Activated effector memory CD4-positive, alpha-beta T cell treated with anti-CD3 and anti-CD28 coated beads, Interleukin-2, amount 50 U/mL, for 16 hours (primary cell): ENCODE measurements around the gene ELK4.
A peak's percentile ranks its signal among the peaks of the same experiment; 100 is the strongest.

Source experiments
- DNase-seq: peaks from one replicate; pipeline ENCODE4 v3.0.0-alpha.2; 2020

ELK4 gene

GRCh38 chr1:205594846-205595245 is 37.0 kb downstream of the ELK4 start:
- DNase-seq = peak; percentile 39

- DNase-seq = peak; percentile 62
These were observed 37.8 kb downstream of the ELK4 start for GRCh38 chr1:205593967-205594366.

- no peak for DNase-seq
These were observed 38.3 kb downstream of the ELK4 start for GRCh38 chr1:205593532-205593931.

- DNase-seq = peak; percentile 57
These were observed 39.3 kb downstream of the ELK4 start for GRCh38 chr1:205592443-205593003.

GRCh38 chr1:205591522-205592351 is 40.1 kb downstream of the ELK4 start:
- DNase-seq = peak; percentile 95

- peak; percentile 54 for DNase-seq
These were observed 40.9 kb downstream of the ELK4 start for GRCh38 chr1:205590777-205591513.

GRCh38 chr1:205590457-205590768 is 41.4 kb downstream of the ELK4 start:
- no peak for DNase-seq

- peak; percentile 48 for DNase-seq
These were observed 42.0 kb downstream of the ELK4 start for GRCh38 chr1:205589618-205590456.

GRCh38 chr1:205589046-205589445 is 42.8 kb downstream of the ELK4 start:
- no peak for DNase-seq

GRCh38 chr1:205588636-205589035 is 43.2 kb downstream of the ELK4 start:
- DNase-seq = peak; percentile 50

- no peak for DNase-seq
These were observed 44.2 kb downstream of the ELK4 start for GRCh38 chr1:205587581-205587980.

- no peak for DNase-seq
These were observed 45.7 kb downstream of the ELK4 start for GRCh38 chr1:205585835-205586785.

- DNase-seq = peak; percentile 31
These were observed 46.5 kb downstream of the ELK4 start for GRCh38 chr1:205585169-205585834.

GRCh38 chr1:205584732-205585131 is 47.1 kb downstream of the ELK4 start:
- peak; percentile 63 for DNase-seq

GRCh38 chr1:205583461-205584130 is 48.2 kb downstream of the ELK4 start:
- DNase-seq = peak; percentile 37

- DNase-seq = peak; percentile 33
These were observed 49.1 kb downstream of the ELK4 start for GRCh38 chr1:205582471-205583291.

- no peak for DNase-seq
These were observed 49.8 kb downstream of the ELK4 start for GRCh38 chr1:205582046-205582445.

GRCh38 chr1:205581321-205581980 is 50.4 kb downstream of the ELK4 start:
- no peak for DNase-seq

- DNase-seq = no peak
These were observed 51.0 kb downstream of the ELK4 start for GRCh38 chr1:205580923-205581180.
